Glomerular visceral epithelial cell (primary cell): ENCODE measurements around the gene TLR6.
A peak's percentile ranks its signal among the peaks of the same experiment; 100 is the strongest.
"Not testable (repeated sequence)": the region's sequence is repeated elsewhere in the genome, so short reads cannot be mapped to it uniquely, and the experiment has no call there.

Source experiments
- DNase-seq: peaks from one replicate; pipeline ENCODE4 v3.0.0-alpha.2; 2016; ENCODE audit errors: extremely low spot score

TLR6 gene

DNA sequence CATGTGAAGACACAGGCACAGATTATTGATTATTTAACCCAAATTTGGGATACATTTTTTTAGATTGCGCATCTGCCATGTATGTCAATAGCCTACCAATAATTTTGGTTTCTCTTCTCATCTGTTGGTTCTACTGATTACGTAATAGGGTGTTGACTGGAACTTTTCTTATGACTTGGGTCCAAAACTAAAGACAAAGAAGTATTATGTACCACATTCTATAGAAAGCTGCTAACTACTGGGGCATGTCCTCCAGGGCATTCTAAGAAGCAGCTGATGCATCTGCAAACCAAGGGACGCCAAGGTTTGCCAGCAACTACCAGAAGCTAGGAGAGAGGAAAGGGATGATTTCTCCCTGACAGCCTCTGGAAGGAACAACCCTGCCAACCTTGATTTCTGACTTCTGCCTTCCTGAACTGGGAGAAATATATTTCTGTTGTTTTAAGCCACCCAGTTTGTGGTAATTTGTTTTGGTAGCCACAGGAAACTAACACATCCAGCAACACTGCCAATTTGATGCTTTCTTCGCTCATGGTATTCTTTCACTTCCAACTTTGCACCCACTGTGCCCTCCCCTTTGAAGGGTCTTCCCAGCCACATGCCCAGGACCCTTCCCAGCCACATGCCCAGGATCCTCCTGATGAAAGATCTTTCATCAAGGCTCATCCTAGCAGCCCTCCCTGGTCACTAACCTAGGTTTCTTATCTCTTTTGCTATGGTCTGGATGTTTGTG, 36.1 kb downstream of the TLR6 start:
- no peak for DNase-seq

DNA sequence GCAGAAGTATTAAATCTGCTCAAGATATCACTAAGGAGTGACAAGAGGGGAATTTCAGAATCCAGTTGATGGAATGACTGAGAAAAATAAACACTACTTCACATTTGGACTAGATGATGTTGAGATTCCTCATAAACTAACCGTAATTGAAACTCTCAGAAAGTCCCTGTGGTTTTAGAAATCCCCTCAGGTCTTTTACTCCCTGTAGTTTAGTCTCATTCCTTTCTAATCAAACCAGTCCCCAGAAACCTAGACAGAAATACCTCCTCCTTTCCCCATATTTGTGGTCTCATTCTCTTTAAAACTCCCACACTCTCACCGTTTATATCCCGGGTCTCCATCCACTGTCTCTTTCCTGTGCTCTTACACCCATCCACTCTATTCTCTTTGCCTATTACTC, 37.0 kb downstream of the TLR6 start:
- DNase-seq: peak; percentile 20

DNA sequence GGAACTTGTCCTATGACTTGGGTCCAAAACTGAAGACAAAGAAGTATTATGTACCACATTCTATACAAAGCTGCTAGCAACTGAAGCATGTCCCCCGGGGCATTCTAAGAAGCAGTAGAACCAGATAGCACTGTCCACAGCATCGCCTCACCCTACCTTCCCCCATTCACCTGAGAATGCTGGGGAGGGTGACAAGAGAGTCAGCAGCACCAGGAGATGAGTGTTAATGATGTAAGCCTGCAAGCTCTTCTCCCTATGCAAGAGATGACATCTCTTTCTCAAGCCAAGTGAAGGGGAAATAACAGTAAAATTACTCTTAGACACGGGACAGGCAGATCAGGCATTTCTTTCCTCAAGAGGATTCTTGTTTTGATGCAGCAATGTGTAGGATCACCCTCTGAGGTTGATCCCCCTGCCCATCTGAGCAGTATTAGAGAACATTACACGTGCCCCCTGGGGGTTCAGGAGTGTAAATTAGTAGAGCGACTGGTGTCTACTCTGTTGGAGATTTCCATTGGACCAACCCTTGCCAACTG, 38.1 kb downstream of the TLR6 start:
- no peak for DNase-seq

DNA sequence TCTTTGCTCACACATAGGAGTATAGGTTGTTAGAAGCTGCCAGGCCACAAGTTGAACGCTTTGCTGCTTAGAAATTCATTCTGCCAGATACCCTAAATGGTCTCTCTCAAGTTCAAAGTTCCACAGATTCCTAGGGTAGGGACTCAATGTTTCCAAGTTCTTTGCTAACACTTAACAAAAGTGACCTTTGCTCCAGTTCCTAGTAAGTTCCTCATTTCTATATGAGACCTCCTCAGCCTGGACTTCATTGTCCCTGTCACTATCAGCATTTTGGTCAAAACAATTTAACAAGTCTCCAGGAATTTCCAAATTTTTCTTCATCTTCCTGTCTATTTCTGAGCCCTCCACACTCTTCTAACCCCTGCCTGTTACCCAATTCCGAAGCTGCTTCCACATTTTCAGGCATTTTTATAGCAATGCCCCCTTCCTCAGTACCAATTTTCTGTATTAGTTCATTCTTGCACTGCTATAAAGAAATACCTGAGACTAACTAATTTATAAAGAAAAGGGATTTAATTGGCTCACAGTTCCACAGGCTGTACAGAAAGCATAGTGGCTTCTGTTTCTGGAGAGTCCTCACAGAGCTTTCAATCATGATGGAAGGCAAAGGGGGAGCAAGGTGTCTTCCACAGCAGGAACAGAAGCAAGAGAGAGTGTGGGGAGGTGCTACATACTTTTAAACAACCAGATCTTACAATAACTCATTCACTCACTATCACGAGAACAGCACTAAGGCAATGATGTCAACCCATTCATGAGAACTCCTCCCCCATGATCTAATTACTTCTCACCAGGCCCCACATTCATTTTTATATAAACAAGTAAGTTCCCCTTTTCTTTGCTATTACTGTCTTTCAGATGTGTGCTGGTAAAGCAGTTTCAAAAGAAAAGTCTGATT, 40.5 kb downstream of the TLR6 start:
- DNase-seq: no peak

DNA sequence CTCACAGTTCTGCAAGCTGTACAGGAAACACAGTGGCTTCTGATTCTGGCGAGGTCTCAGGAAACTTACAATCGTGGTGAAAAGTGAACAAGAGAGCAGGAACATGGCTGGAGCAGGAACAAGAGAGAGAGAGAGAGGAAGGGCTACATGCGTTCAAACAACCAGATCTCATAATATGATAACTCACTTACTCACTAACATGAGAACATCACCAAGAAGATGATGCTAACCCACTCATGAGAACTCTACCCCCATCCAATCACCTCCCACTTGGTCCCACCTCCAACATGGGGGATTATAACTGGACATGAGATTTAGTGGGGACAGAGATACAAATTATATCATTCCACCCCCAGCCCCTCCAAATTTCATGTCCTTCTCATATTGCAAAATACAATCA, 42.2 kb downstream of the TLR6 start:
- DNase-seq: no peak

DNA sequence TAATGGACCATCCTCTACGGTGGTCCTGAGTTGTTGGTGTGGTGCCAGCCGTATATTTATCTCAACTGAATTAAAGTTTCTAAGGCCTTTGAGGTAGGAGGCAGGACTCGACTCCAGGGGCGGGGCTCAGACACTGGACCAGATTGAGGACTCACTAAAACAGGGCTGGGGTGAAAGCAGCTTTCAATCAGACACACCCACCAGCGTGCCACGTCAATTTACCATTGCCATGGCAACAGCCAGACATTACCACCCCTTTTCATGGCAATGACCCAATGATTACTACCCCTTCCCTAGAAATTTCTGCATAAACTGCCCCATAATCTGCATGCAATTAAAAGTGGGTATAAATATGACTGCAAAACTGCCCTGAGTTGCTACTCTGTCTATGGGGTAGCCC, 45.3 kb downstream of the TLR6 start:
- no peak for DNase-seq

DNA sequence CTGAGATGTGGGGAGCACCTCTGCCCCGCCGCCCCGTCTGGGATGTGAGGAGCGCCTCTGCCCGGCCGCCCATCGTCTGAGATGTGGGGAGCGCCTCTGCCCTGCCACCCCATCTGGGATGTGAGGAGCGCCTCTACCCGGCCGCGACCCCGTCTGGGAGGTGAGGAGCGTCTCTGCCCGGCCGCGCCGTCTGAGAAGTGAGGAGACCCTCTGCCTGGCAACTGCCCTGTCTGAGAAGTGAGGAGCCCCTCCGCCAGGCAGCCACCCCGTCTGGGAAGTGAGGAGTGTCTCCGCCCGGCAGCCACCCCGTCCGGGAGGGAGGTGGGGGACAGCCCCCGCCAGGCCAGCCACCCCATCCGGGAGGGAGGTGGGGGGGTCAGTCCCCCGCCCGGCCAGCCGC, 49.2 kb downstream of the TLR6 start:
- not testable (repeated sequence) for DNase-seq

DNA sequence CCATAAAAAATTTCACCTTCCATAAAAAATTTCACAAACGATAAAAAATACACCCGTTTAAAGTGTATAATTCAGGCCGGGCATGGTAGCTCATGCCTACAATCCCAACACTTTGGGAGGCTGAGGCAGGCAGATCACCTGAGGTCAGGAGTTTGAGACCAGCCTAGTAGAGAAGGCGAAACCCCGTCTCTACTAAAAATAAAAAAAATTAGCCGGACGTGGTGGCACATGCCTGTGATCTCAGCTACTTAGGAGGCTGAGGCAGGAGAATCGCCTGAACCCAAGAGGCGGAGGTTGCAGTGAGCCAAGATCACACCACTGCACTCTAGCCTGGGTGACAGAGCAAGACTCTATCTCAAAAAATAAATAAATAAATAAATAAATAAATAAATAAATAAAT, 50.4 kb downstream of the TLR6 start:
- DNase-seq: not testable (repeated sequence)

DNA sequence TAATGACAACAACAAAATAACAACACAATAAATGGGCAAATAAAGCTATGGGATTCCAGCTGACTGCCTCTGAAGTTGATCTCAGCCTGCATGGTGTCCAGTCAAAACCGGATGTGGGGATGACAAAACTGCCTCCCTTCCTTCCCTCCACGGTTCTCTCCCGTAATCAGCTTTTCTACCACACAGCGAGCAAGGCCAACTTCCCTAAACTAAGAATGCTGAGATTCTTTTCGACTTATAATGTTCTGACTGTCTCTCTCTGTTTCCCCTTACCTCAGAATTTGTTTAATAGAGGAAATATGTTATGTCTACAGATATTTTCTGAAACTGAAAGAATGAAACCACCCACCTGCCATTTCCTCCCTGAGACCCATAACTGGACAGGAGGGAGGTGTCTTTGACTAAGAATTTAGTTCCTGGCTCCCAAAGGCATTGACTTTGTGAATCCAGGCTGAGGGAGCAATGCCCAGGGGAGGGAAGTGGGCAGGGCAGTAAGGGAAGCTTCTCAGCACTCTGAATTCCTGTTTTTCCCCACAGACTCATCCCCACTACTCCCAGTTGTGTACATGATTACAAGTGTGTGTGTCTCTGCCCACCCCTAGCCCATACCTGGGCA, 51.0 kb downstream of the TLR6 start:
- peak; percentile 53 for DNase-seq

DNA sequence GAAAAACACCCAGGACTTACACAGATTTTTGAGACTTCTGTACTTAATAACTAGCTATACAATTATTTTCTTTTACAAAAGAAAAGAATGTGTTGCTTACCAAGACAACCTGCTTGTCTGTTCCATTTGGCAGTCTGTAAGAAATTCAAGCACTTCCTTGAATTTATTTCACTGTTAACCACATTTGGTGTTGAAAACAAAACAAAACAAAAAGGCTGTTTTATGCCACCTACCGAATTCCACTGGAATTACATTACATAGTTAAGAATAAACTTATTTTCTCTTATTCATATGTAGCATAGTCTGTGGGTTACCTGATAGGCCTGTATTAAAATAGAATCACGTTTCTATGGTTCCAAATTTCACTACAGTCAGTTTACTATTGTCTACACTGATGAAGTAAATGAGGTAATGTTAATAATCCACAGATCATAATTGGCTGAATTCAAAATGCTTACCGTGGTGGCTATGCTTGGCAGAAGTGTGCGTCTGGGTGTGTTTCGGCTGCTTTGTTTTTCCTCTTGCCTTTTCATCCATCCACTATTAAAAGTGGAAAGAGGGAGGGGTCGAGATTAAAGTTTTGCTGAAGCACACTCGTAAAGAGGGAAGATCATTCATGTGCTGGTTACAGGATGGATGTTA, 51.8 kb downstream of the TLR6 start, which contains the start of gene TLR1:
Gene TLR1, minus strand, starts transcription at position 138 of the 642 bp plus-strand sequence. CDS start 5,960 bp downstream, outside the sequence.
- peak; percentile 65 for DNase-seq

DNA sequence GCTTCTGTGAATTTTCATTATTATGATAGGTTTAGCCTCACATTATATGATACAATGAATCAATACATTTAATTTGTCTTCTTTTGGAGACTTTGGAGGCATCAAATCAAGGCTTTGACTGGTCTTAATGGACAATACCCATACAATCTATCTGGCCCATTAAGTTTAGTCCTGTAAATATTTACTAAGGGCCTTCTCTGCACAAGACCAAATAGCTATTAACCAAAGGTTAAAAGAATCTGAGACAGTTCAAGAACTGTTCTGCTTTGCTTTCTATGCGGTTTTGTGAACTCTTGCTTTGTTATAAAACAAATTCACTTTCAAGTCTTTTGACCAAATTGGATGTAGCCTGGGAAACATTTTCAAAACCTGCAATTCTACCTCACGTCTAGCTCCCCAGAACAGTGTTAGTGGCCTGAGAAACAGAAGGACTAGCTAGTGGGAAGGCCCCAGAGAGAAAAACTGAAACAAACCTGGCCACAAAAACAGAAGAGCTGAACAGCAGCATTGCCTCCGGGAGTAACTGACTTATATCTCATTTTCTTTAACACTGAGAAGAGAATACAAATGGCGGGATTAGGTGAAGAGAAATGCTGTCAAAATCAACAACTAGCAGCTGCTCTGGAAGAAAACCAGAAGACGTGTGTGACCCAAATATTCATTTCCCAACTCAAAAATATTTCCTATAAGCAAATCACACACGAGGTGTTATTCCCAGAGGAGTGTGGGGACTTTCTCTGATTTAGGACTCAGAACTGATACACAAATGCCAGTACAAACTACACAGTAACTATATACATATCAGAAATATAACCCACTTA, 52.6 kb downstream of the TLR6 start:
- no peak for DNase-seq

DNA sequence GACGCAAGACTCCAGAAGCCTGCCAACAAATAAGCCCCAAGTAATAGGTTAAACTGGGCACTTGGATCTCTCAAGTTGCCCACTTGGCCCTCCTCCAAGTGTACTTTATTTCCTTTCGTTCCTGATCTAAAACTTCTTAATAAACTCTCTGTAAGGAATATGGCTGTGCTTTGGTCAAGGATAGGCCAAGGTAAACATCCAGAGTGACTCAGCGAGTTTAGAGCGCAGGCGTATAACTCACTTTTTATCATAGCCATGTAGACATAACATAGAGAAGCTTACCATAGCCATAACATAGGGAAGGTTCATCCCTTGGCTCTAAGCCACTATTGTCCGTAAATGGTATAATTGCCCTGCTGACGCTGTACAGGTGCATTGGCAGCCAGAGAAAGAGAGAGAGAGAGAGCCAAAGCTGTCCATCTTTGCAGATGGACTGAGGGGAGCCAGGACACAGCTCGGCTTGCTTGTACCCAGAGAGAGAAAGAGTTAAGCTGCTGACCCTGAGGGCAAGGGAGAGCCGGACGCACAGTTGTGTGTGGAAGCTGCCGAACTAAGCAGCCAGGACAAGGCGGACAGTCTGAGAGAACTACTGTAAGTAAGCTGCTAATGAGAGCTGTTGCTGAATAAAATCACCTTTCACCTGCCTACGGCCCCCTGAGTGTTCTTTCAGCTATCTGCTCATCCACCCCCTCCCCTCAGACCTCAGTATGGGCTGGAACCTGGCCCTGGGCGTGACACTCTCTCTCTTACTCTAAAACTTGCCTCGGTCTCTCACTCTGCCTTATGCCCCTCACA, 53.9 kb downstream of the TLR6 start:
- no peak for DNase-seq

DNA sequence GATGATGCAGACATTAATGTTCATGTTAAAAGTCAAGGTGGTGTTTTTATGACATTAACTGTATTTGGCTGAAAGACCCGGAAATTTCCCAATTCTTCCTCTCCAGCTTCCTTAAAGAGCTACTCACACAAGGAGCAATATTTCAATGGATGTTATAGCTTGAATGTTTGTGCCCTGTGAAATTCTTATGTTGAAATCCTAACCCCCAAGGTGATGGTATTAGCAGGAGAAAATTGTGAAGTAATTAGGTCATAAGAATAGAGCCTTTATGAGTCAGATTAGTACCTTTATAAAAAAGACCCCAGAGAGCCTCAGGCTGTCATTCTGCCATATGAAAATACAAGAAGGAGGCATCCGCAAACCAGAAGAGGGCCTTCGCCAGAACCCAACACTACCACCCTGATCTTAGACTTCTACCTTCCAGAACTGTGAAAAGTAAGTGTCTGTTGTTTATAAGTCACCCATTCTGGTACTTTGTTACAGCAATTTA, 55.6 kb downstream of the TLR6 start:
- peak; percentile 6 for DNase-seq

DNA sequence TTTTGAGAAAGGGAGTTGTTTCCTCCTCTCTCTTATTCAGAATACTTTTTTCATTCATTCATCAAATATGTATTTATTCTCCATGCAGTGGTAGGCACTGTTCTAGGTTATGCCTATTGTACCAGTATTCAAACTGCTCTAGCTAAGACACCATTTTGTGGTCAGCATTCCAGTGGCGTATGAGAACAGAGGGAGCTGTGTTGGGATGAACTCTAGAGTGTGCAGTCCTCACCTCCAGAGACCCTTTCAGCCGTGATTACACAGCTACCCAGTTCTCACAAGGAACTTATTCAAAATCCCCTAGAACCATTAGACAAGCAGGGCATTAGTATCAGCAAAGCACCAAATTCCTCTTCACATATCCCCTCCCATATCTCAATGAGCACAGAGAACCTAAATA, 56.3 kb downstream of the TLR6 start:
- no peak for DNase-seq

DNA sequence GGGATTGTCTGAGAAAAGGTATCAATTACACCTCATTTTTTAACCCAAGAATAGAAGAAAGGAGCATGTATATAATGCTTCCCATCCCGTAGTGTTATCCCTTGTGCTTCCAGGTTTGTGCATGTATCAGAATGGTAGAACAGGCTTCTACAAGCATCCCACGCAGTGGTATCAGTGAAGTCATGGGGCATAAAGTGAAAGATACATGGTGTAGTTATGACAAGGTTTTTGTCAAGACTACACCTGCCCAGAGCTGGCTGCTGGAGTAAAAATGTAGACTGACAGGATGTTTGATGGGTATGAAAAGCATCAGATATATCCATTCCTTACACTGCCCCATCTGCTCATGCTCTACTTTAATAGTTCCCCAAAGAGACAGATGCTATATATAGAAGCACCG, 61.5 kb downstream of the TLR6 start:
- DNase-seq: no peak

DNA sequence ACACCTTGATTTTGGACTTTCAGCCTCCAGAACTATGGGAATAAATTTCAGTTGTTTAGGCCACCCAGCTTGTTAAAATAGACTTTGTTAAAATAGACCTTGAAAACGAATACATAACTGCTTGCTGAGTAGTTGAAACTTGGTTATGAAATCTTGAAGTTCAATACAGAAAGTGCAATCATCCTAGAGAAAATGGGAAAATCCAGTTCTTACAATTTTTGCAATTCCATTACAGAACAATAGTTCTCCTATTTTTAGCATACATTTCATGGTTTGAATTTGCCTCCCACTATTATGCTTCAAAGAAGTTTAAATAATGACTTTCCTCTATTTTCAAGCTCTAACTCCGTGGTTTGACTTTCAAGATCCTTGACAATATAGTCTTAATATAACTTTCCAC, 62.6 kb downstream of the TLR6 start:
- DNase-seq: no peak

DNA sequence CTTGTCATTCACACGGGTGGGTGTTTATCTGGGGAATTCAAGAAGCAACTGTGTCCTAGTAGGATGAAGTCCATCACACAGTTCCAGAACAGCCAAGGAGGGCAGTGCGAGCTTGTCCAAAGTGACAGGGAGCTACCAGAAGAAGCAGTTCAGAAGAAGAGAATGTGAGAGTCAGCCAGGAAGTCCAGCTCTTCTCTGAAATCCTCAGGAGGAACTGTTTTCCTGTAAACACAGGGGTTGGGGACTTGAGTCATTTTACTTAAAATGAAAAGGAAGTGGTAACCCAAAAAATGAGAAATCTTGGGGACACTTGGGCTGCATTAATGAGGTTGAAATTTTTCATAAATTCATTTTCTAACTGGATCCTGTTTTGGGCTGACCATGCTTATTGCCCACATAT, 65.6 kb downstream of the TLR6 start:
- no peak for DNase-seq

DNA sequence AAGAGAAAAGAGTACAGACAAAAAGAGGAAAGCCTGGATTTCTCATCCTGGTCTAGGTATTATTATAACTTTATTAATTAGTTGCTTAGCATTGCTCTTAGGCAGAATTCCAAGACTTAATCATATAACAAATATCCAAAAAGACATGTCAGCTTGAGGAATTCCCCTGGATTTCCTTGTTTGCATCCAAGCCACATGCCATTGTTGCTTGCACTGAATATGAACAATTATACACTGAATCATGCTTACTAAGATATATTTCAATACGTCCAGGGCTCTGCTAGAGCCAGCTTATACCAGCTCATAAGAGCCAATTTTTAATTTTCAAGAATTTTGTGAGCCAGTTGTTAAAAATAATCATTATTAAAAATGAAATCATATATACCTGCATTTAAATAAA, 68.3 kb downstream of the TLR6 start:
- no peak for DNase-seq

DNA sequence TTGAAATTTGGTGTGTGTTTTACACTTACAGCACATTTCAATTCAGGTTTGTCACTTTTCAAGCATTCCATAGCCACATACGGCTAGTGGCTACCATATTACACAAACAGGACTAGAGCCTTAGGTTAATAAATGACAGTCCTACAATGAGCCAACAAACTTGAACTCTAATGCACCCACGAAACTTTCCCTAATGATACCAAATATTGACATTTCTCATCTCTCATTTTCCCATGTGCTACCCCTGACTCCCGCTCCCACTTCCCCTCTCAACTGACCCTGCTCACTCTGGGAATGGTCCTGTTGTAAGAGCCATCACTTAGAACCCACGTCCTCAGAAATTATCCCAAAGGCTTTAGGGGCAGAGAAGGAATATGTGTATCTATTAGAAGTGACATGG, 68.9 kb downstream of the TLR6 start:
- no peak for DNase-seq

DNA sequence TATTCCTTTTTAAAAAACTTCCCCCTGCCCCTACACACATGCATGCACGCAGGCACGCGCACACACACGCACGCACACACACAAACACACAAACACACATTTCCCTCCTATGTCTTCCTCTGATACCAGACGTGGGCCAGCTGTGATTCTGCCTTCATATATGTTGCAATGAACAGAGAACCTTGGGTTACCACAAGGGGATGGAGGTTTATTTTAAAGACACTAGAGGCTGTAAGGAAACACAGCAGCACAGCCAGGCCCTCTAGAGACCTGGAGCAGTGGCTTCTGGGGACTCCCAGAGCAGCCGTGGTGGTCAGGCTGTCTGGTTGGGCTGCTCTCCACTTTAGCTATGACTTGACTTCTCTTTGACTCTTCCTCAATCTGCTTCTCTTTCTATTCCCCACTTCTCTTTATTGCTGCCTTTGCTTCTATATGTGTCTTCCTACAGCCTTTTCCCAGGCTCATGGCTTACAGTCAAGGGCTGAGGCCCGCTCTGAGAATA, 70.7 kb downstream of the TLR6 start:
- DNase-seq: no peak
